Panc1 (cell line): ENCODE measurements around the gene LSS. TPM values are rescaled to one million over a fixed set of nuclear protein-coding genes. Genes with fewer than 3 reads are reported as not detected.

ENCODE experiments used
- ATAC-seq: fragments of 200-7000 bp; cut with Tn5 transposase; 2 replicates; pipeline ENCODE4 v1.9.1; 2020; ENCODE audit warnings: mild to moderate bottlenecking, moderate library complexity
- BruUV-seq: library from RNA; stranded (reverse); fragments of 400-500 nt; replicated peaks from 2 replicates; lab custom pipeline; 2021; lab: Mats Ljungman, UMichigan
- CTCF ChIA-PET: fragments of 300-600 bp; sonication (Branson Sonifier 250); formaldehyde crosslinking; loops from one replicate; lab custom pipeline; 2022; ENCODE audit warnings: antibody characterized with exemption; lab: Charles Lee
- POLR2A ChIA-PET: fragments of 300-600 bp; sonication (Branson Sonifier 250); formaldehyde crosslinking; loops from one replicate; lab custom pipeline; 2022; ENCODE audit warnings: antibody characterized with exemption; lab: Charles Lee
- DNase-seq: peaks from one replicate; pipeline ENCODE4 v3.0.0-alpha.2; 2010; ENCODE audit warnings: low read depth, low spot score
- H3K27ac ChIP-seq: 2 replicates; pipeline ENCODE4 v1.5.1; 2011; ENCODE audit warnings: mild to moderate bottlenecking, low read length, inconsistent platforms
- H3K27me3 ChIP-seq: fragments of 200-500 bp; sonication (Bioruptor generic); 2 replicates; pipeline ENCODE4 v1.6.0; 2014; ENCODE audit warnings: low read length, inconsistent platforms; ENCODE audit not compliant: control insufficient read depth, insufficient read depth
- H3K36me3 ChIP-seq: fragments of 200-500 bp; sonication (Bioruptor generic); 2 replicates; pipeline ENCODE4 v1.5.1; 2014; ENCODE audit warnings: inconsistent platforms, mild to moderate bottlenecking, low read length, moderate library complexity; ENCODE audit not compliant: control insufficient read depth, insufficient read depth
- H3K4me1 ChIP-seq: 2 replicates; pipeline ENCODE4 v1.5.1; 2011; ENCODE audit warnings: inconsistent platforms, mild to moderate bottlenecking, low read length, moderate library complexity; ENCODE audit not compliant: control insufficient read depth, insufficient read depth
- H3K4me3 ChIP-seq, 2 experiments: 2 replicates each; pipeline ENCODE4 v1.5.1; 2011 to 2012; ENCODE audit warnings: low read depth in 2 of 2, low read length in 2 of 2, mild to moderate bottlenecking in 2 of 2, inconsistent platforms in 1 of 2, moderate library complexity in 1 of 2
- H3K9me3 ChIP-seq: fragments of 200-500 bp; sonication (Bioruptor generic); 2 replicates; pipeline ENCODE4 v1.5.1; 2014; ENCODE audit warnings: low read depth, mild to moderate bottlenecking, inconsistent platforms, low read length, moderate library complexity; ENCODE audit not compliant: control insufficient read depth, insufficient read depth
- CTCF ChIP-seq: fragments of 450-650 bp; IDR thresholded peaks from 2 replicates; pipeline ENCODE4 v1.5.1; 2017; ENCODE audit warnings: mild to moderate bottlenecking
- POLR2AphosphoS5 ChIP-seq: IDR thresholded peaks from 2 replicates; pipeline ENCODE4 v1.6.1; 2012; ENCODE audit warnings: mild to moderate bottlenecking, low read depth, low read length, moderate library complexity
- REST ChIP-seq, 2 experiments: IDR thresholded peaks; 2 replicates each; pipeline ENCODE4 v1.6.1; 2011 to 2012; ENCODE audit warnings: low read depth in 2 of 2, control low read depth in 1 of 2, low read length in 1 of 2, mild to moderate bottlenecking in 1 of 2, moderate library complexity in 1 of 2; ENCODE audit not compliant: insufficient read depth in 1 of 2
- SIN3A ChIP-seq: IDR thresholded peaks from 2 replicates; pipeline ENCODE4 v1.6.1; 2012; ENCODE audit warnings: low read depth, mild to moderate bottlenecking, low read length, moderate library complexity, borderline replicate concordance; ENCODE audit not compliant: insufficient read depth
- TCF7L2 ChIP-seq: IDR thresholded peaks from 2 replicates; pipeline ENCODE4 v1.6.1; 2011; ENCODE audit warnings: mild to moderate bottlenecking, low read depth, low read length, inconsistent platforms
- in situ Hi-C: cut with HindIII; loops from 2 replicates; pipeline ENCODE4 v1.10.0; 2016; ENCODE audit warnings: low sequenced_read_pairs, low pct_unique_long_range_greater_than_20kb
- intact Hi-C: fragments of 100-400 bp; cut with micrococcal nuclease; formaldehyde crosslinking; loops from one replicate; pipeline ENCODE4 v1.10.0; 2022; ENCODE audit not compliant: unreplicated experiment
- total RNA-seq: library from RNA; stranded (reverse); gene quantifications from one replicate; pipeline ENCODE4 v1.2.1, GENCODE V29; 2021; ENCODE audit not compliant: unreplicated experiment

The LSS gene
- total RNA-seq, 1 experiment from 2014 or later = 111 TPM

GRCh38 chr21:46223217-46223616 lies 5.4 kb downstream of the LSS start:
- Histone ChIP-seq H3K4me1 (peaks cover 7% of the 10 kb centered on the region), H3K27ac (no peak overlapping the region), H3K27me3 (no peaks in the 10 kb centered on the region), H3K9me3 (no peaks in the 10 kb centered on the region), H3K4me3 (no peak overlapping the region), H3K36me3 (no peaks in the 10 kb centered on the region)
- DNase-seq (no peak), ATAC-seq (no peak)
- POLR2A ChIA-PET = no interaction called here
- in situ Hi-C loops = no loop called here
- TF ChIP-seq POLR2AphosphoS5 = no peak
- no peak for TF ChIP-seq SIN3A
- CTCF ChIA-PET = no interaction called here
- BruUV-seq = no TSS peak
- intact Hi-C loops = no loop called here

GRCh38 chr21:46222436-46223116 lies 6.0 kb downstream of the LSS start:
- TF ChIP-seq TCF7L2 (no peak), REST (IDR thresholded peaks at IDR 0.05; ENCODE audit: insufficient read depth in 1 of 2, low read depth in 2 of 2, low read length in 1 of 2) (no peak), SIN3A (no peak), CTCF (no peak), POLR2AphosphoS5 (no peak)

More at GRCh38 chr21:46222436-46223116, 6.0 kb downstream of the LSS start:
- Histone ChIP-seq H3K36me3 (no peaks in the 10 kb centered on the region), H3K9me3 (no peaks in the 10 kb centered on the region), H3K4me1 (peaks cover 7% of the 10 kb centered on the region), H3K27ac (no peak overlapping the region), H3K27me3 (no peaks in the 10 kb centered on the region), H3K4me3 (no peak overlapping the region)
- POLR2A ChIA-PET = no interaction called here
- no peak for ATAC-seq
- CTCF ChIA-PET = no interaction called here
- no TSS peak for BruUV-seq
- in situ Hi-C loops (no loop called here), intact Hi-C loops (no loop called here)
- DNase-seq = no peak
